Naive thymus-derived CD8-positive, alpha-beta T cell (primary cell): ENCODE results near the gene ZFPM1. TPM values are rescaled to one million over a fixed set of nuclear protein-coding genes. Genes with fewer than 3 reads are reported as not detected.

Experiments
- ATAC-seq, 2 donors: fragments of 150-1000 bp; cut with Tn5 transposase in 1 of 2; sonication (Bioruptor Pico), chemical (Tn5 transposase) in 1 of 2; 1 replicate in 1 of 2; 2 replicates in 1 of 2; pipeline ENCODE4 v1.10.0; 2021; ENCODE audit warnings: mild to moderate bottlenecking in 2 of 2, moderate library complexity in 2 of 2
- POLR2A ChIA-PET: fragments of 350-600 bp; sonication (Branson Sonifier 250); formaldehyde crosslinking; loops from one replicate; lab custom pipeline; 2021; ENCODE audit warnings: antibody characterized with exemption; lab: Charles Lee
- DNase-seq, 10 donors: peaks; one replicate each; pipeline versions ENCODE4 v3.0.0 to v3.0.0-alpha.2; 2020 to 2022
- H3K27ac Mint-ChIP-seq, 10 donors: one replicate each; pipeline ENCODE4 v1.8.0; 2020 to 2022; ENCODE audit warnings: mild to moderate bottlenecking in 10 of 10, mixed read lengths in 10 of 10, moderate library complexity in 4 of 10, inconsistent platforms in 1 of 10
- H3K27me3 Mint-ChIP-seq, 5 donors: one replicate each; pipeline ENCODE4 v1.8.0; 2021 to 2022; ENCODE audit warnings: mixed read lengths in 5 of 5
- H3K36me3 Mint-ChIP-seq, 3 donors: one replicate each; pipeline ENCODE4 v1.8.0; 2020 to 2022; ENCODE audit warnings: mixed read lengths in 3 of 3, mild to moderate bottlenecking in 2 of 3, inconsistent platforms in 1 of 3
- H3K4me1 Mint-ChIP-seq, 4 donors: one replicate each; pipeline ENCODE4 v1.8.0; 2021 to 2022; ENCODE audit warnings: mixed read lengths in 4 of 4
- H3K4me3 Mint-ChIP-seq, 10 donors: one replicate each; pipeline ENCODE4 v1.8.0; 2020 to 2022; ENCODE audit warnings: mild to moderate bottlenecking in 10 of 10, mixed read lengths in 10 of 10, moderate library complexity in 6 of 10, inconsistent platforms in 1 of 10
- H3K9me3 Mint-ChIP-seq, 9 donors: one replicate each; pipeline ENCODE4 v1.8.0; 2020 to 2022; ENCODE audit warnings: mixed read lengths in 9 of 9, mild to moderate bottlenecking in 3 of 9, inconsistent platforms in 1 of 9, moderate library complexity in 1 of 9
- polyA plus RNA-seq, 3 donors: library from polyadenylated mRNA; unstranded; fragments of 300-500 nt; fragmentation: Illumina TruSeq; gene quantifications; one replicate each; pipeline ENCODE4 v1.2.3, GENCODE V29; 2021
- total RNA-seq, 8 experiments: library from RNA in 2 of 8; stranded (reverse) in 2 of 8; gene quantifications; one replicate each; pipeline ENCODE4 v1.2.3 and lab custom pipeline; 2021 to 2026

ZFPM1 gene
- total and polyA plus RNA-seq, 5 experiments from 2014 or later: 0.23 to 10.8 (median 0.36) TPM

- ATAC-seq (no peak), DNase-seq (no peak)
- Mint-ChIP-seq H3K27me3 (peaks cover 0 to 9% (median 0%) of the 10 kb centered on the region in 5 donors), H3K4me3 (no peak overlapping the region), H3K36me3 (no peaks in the 10 kb centered on the region), H3K9me3 (no peaks in the 10 kb centered on the region), H3K4me1 (peaks cover 0 to 8% (median 6%) of the 10 kb centered on the region in 4 donors), H3K27ac (peak overlapping the region in 1 of 10 donors; percentile 31)
- POLR2A ChIA-PET: no interaction called here
These were observed 41.0 kb upstream of the ZFPM1 start for GRCh38 chr16:88411951-88412576.

DNA sequence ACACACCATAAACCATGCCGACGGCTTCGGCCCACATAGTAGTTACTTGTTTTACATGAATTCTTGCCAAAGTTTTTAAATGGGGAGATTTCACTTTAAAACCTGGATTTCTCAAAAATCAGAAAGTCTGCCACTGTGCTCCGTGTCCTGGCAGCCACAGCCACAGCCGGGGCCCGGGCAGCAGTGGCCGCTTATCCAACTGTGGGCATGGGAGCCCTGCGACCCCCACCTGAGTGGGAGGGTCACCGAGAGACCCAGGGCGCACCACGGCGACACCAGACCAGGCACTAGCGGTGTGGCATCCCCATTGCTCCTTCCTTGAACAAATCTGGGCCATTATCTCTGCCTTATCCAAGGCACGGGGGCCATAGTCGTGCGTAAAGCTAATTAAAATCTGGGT is 40.3 kb upstream of the ZFPM1 start:
- POLR2A ChIA-PET: no interaction called here
- peaks cover 0 to 9% (median 0%) of the 10 kb centered on the region in 5 donors for H3K27me3 Mint-ChIP-seq
- ATAC-seq (no peak), DNase-seq (no peak)
- no peaks in the 10 kb centered on the region for H3K9me3 Mint-ChIP-seq
- no peak overlapping the region for H3K4me3 Mint-ChIP-seq
- no peaks in the 10 kb centered on the region for H3K36me3 Mint-ChIP-seq
- H3K27ac Mint-ChIP-seq: no peak overlapping the region
- H3K4me1 Mint-ChIP-seq: peaks cover 0 to 6% (median 4%) of the 10 kb centered on the region in 4 donors

DNA sequence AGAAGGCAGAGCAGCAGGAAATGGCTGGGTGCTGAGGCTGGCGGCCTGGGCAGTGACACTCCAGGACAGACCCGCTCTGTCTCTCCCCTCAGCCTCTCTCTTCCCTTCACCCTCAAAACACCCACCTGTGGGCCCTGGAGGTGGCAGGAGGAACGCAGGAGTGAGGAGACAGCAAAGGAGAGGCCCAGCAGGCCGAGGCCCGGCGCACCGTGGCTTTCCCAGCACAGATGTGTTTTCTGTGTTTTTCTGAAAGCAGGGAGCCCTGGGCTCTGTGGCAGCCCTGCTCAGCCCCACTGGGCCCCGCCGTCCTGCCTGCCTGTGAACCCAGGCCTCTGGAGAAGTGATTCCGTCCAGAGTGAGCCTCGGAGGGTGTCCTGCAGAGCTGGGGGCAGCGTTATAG is 39.8 kb upstream of the ZFPM1 start:
- H3K27me3 Mint-ChIP-seq: peaks cover 0 to 9% (median 0%) of the 10 kb centered on the region in 5 donors
- no peak overlapping the region for H3K27ac Mint-ChIP-seq
- H3K4me3 Mint-ChIP-seq: no peak overlapping the region
- no peaks in the 10 kb centered on the region for H3K9me3 Mint-ChIP-seq
- ATAC-seq (no peak), DNase-seq (no peak)
- POLR2A ChIA-PET: no interaction called here
- no peaks in the 10 kb centered on the region for H3K36me3 Mint-ChIP-seq
- H3K4me1 Mint-ChIP-seq: peaks cover 0 to under 1% (median under 1%) of the 10 kb centered on the region in 4 donors

GRCh38 chr16:88413631-88414030 is 39.4 kb upstream of the ZFPM1 start:
- Mint-ChIP-seq H3K4me1 (no peaks in the 10 kb centered on the region), H3K36me3 (no peaks in the 10 kb centered on the region), H3K27ac (no peak overlapping the region), H3K27me3 (peaks cover 0 to 12% (median 0%) of the 10 kb centered on the region in 5 donors), H3K4me3 (no peak overlapping the region), H3K9me3 (no peaks in the 10 kb centered on the region)
- ATAC-seq: no peak
- DNase-seq: no peak
- POLR2A ChIA-PET: no interaction called here

DNA sequence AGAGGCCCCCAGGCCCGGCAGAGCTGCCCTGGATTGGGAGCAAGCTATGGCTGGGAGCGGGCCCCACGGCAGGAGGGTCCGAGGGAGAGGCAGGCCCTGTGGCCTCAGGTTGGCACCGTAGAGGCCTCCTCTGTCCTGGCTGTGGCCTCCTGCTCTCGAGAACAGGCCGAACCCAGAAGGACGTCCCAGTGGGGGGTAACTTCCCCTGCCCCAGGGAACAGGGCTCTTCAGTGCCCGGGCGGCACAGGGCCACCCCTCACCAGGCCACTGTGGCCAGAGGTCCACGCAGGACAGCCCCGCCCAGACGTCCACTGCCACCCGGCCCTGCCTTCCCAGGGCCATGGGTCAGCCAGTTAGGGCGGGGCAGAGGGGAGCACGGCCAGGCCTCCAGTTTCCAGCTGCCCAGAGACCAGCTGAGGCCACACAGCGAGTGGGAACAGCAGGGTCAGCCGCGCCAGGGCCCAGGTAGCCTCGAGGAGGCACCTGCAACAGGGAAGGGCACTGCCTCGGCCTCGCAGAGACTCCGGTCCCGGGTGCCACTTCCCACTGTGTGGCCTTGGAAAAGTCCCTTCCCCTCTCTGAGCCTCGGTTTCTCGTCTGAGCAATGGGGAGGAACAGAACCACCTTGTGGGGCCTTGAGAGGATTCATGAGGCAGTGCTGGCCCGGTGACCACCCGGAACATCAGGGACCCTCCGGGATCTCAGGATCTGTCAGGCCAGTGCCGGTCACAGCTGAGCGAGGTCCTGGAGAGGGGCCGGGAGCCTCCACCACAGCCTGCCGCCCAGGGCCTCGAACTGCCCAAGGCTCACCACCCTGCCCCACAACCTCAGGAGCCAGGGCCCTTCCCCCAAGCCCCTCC is 38.3 kb upstream of the ZFPM1 start:
- POLR2A ChIA-PET: no interaction called here
- H3K27me3 Mint-ChIP-seq: peaks cover 0 to 15% (median 0%) of the 10 kb centered on the region in 5 donors
- ATAC-seq (no peak), DNase-seq (no peak)
- no peaks in the 10 kb centered on the region for H3K4me1 Mint-ChIP-seq
- H3K36me3 Mint-ChIP-seq: no peaks in the 10 kb centered on the region
- no peaks in the 10 kb centered on the region for H3K9me3 Mint-ChIP-seq
- H3K27ac Mint-ChIP-seq: no peak overlapping the region
- H3K4me3 Mint-ChIP-seq: no peak overlapping the region

DNA sequence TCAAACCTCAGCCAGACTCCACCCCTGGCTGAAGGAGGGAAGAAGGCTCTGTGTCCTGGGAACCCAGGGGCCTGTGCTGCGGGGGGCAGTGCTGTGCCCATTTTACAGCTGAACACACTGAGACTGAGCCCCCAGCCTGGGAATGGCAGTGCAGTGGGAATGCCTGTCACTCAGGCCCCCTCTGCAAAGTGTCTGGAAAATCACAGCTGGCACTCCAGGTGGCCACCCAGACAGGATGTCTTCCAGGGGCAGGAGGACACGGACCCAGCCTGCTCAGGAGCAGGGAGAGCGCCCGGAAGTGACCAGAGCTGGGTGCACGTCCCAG is 37.7 kb upstream of the ZFPM1 start:
- no peak for ATAC-seq
- no peaks in the 10 kb centered on the region for H3K4me1 Mint-ChIP-seq
- no peak overlapping the region for H3K4me3 Mint-ChIP-seq
- no peaks in the 10 kb centered on the region for H3K9me3 Mint-ChIP-seq
- POLR2A ChIA-PET: no interaction called here
- no peaks in the 10 kb centered on the region for H3K36me3 Mint-ChIP-seq
- DNase-seq: no peak
- H3K27ac Mint-ChIP-seq: no peak overlapping the region
- peaks cover 0 to 19% (median 0%) of the 10 kb centered on the region in 5 donors for H3K27me3 Mint-ChIP-seq

GRCh38 chr16:88415713-88416323 is 37.3 kb upstream of the ZFPM1 start:
- ATAC-seq (no peak), DNase-seq (no peak)
- Mint-ChIP-seq H3K4me1 (no peaks in the 10 kb centered on the region), H3K27ac (no peak overlapping the region), H3K9me3 (no peaks in the 10 kb centered on the region), H3K4me3 (no peak overlapping the region), H3K36me3 (no peaks in the 10 kb centered on the region), H3K27me3 (peaks cover 0 to 19% (median 0%) of the 10 kb centered on the region in 5 donors)
- POLR2A ChIA-PET: no interaction called here

DNA sequence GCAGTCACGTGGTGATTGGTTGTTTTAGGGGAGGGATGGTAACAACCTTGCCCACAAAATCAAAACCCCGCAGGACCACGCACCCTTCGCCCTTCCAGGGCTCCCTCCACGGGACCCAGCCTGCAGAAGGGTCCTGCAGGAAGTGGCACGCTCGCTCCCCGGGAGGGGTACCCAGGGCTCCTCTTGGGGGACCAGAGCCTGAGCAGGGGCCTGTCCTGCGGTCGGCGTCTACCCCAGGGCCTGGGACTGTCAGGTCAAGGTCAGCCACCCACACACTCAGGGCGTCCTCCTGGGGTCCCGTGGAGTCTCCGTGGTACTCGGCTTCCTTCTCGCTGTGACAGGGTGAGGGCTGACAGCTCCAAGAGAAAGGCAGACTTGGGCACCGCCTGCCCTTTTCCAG is 36.4 kb upstream of the ZFPM1 start:
- Mint-ChIP-seq H3K27ac (no peak overlapping the region), H3K9me3 (no peaks in the 10 kb centered on the region), H3K36me3 (no peaks in the 10 kb centered on the region), H3K4me1 (no peaks in the 10 kb centered on the region), H3K4me3 (no peak overlapping the region), H3K27me3 (peaks cover 0 to 19% (median 0%) of the 10 kb centered on the region in 5 donors)
- POLR2A ChIA-PET: no interaction called here
- ATAC-seq (no peak), DNase-seq (no peak)

GRCh38 chr16:88417684-88418476 is 35.2 kb upstream of the ZFPM1 start:
- Mint-ChIP-seq H3K27ac (no peak overlapping the region), H3K4me3 (no peak overlapping the region), H3K27me3 (peaks cover 0 to 23% (median 0%) of the 10 kb centered on the region in 5 donors), H3K36me3 (no peaks in the 10 kb centered on the region), H3K9me3 (peaks cover 0 to 5% (median 0%) of the 10 kb centered on the region in 9 donors), H3K4me1 (peaks cover 0 to 1% (median 0%) of the 10 kb centered on the region in 4 donors)
- ATAC-seq: no peak
- DNase-seq: no peak
- POLR2A ChIA-PET: no interaction called here

DNA sequence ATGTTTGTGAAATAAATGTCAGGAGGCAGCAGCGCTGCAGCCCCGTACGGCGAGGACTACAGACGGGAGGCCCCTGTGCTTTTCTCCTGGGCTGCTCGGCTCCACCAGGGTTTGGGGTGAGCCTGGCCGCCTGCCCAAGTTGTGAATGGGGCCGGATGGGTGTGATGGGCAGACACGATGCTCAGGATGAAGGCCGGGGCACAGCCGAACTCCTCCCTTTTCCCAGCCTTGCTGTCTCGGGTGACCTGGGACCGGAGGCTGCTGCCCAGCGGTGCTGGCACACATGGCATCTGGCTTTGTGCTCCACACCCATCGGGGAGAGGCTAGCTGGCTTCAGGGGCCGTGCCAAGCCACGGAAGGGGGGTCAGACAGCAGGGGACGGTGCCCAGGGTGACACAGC is 34.2 kb upstream of the ZFPM1 start:
- Mint-ChIP-seq H3K4me3 (no peak overlapping the region), H3K9me3 (peaks cover 0 to 10% (median 0%) of the 10 kb centered on the region in 9 donors), H3K4me1 (peaks cover 0 to 3% (median 0%) of the 10 kb centered on the region in 4 donors), H3K27ac (no peak overlapping the region), H3K36me3 (no peaks in the 10 kb centered on the region), H3K27me3 (peaks cover 0 to 22% (median 0%) of the 10 kb centered on the region in 5 donors)
- DNase-seq (no peak), ATAC-seq (no peak)
- POLR2A ChIA-PET: no interaction called here

GRCh38 chr16:88419790-88420189 is 33.3 kb upstream of the ZFPM1 start:
- H3K9me3 Mint-ChIP-seq: peaks cover 0 to 10% (median 0%) of the 10 kb centered on the region in 9 donors
- H3K4me1 Mint-ChIP-seq: peaks cover 0 to 9% (median 3%) of the 10 kb centered on the region in 4 donors
- no peak for DNase-seq
- ATAC-seq: no peak
- H3K4me3 Mint-ChIP-seq: no peak overlapping the region
- peaks cover 0 to 22% (median 0%) of the 10 kb centered on the region in 5 donors for H3K27me3 Mint-ChIP-seq
- H3K27ac Mint-ChIP-seq: no peak overlapping the region
- H3K36me3 Mint-ChIP-seq: no peaks in the 10 kb centered on the region
- POLR2A ChIA-PET: no interaction called here

DNA sequence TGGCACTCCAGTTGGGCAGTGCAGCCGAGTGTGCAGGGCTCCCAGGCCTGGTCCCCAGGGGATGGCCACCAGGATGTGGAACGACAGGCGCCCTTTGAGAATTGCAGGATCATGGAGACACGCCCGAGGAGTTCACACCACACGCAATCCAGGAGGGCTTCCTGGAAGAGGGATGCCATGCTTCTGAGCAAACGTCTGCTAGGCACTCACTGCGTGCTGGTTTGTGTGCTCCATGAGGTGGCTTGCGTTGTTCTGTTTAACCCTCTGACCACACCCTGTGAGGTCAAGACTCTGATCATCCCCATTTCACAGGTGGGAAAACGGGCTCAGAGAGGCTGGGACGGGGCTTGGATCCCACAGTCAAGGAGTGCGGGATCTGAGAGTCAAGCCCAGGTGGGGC is 32.6 kb upstream of the ZFPM1 start:
- H3K4me1 Mint-ChIP-seq: peaks cover 0 to 9% (median 5%) of the 10 kb centered on the region in 4 donors
- no peaks in the 10 kb centered on the region for H3K36me3 Mint-ChIP-seq
- H3K27ac Mint-ChIP-seq: no peak overlapping the region
- H3K4me3 Mint-ChIP-seq: no peak overlapping the region
- H3K27me3 Mint-ChIP-seq: peaks cover 0 to 22% (median 0%) of the 10 kb centered on the region in 5 donors
- no peak for ATAC-seq
- POLR2A ChIA-PET: no interaction called here
- no peak for DNase-seq
- H3K9me3 Mint-ChIP-seq: peaks cover 0 to 10% (median 0%) of the 10 kb centered on the region in 9 donors
